GM12878 (cell line): ENCODE measurements around the gene EFHC1. TPM values are rescaled to one million over a fixed set of nuclear protein-coding genes. Genes with fewer than 3 reads are reported as not detected.

Experiments
- ATAC-seq: fragments of 200-7000 bp; cut with Tn5 transposase; 3 replicates; pipeline ENCODE4 v1.9.1; 2020; ENCODE audit warnings: mild to moderate bottlenecking, moderate library complexity
- BruUV-seq: library from RNA; stranded (reverse); fragments of 400-500 nt; replicated peaks from 2 replicates; lab custom pipeline; 2021; lab: Mats Ljungman, UMichigan
- CTCF ChIA-PET: fragments of 300-600 bp; sonication (Branson Sonifier 250); formaldehyde crosslinking; extraction: SDS; loops from one replicate; lab custom pipeline; 2021; ENCODE audit warnings: inconsistent platforms; lab: Yijun Ruan, JAX
- POLR2A ChIA-PET: fragments of 350-600 bp; formaldehyde crosslinking; extraction: SDS; loops from one replicate; lab custom pipeline; 2021; ENCODE audit warnings: inconsistent platforms; lab: Charles Lee
- RAD21 ChIA-PET: fragments of 300-600 bp; sonication (Branson Sonifier 250); formaldehyde crosslinking; loops from one replicate; lab custom pipeline; 2023; ENCODE audit warnings: antibody characterized with exemption; ENCODE audit not compliant: unreplicated experiment; lab: Charles Lee
- SMC1A ChIA-PET: fragments of 300-600 bp; sonication (Branson Sonifier 250); formaldehyde crosslinking; loops from one replicate; lab custom pipeline; 2023; ENCODE audit not compliant: unreplicated experiment, uncharacterized antibody; lab: Charles Lee
- DNase-seq: peaks from one replicate; pipeline ENCODE4 v3.0.0-alpha.2; 2011; ENCODE audit warnings: low read depth, low spot score
- FAIRE-seq: peaks from 3 replicates; lab custom pipeline; 2011; peaks lifted over from hg19 to GRCh38; lab: Jason Lieb, UNC
- H2AFZ ChIP-seq: 2 replicates; pipeline ENCODE4 v1.6.0; 2011; ENCODE audit warnings: low read depth, low read length, control low read depth; ENCODE audit not compliant: control insufficient read depth
- H3K27ac ChIP-seq: 2 replicates; pipeline ENCODE4 v1.5.1; 2011; ENCODE audit warnings: control low read depth; ENCODE audit not compliant: control insufficient read depth, insufficient read depth
- H3K27me3 ChIP-seq, 2 experiments: replicated peaks in 1 of 2; 2 replicates each; pipeline versions ENCODE4 v1.6.0 to v1.6.1; 2011; ENCODE audit warnings: low read length in 1 of 2; ENCODE audit not compliant: control insufficient read depth in 2 of 2, insufficient read depth in 2 of 2
- H3K36me3 ChIP-seq, 2 experiments: 2 replicates each; pipeline ENCODE4 v1.5.1; 2011; ENCODE audit warnings: low read length in 1 of 2; ENCODE audit not compliant: control insufficient read depth in 2 of 2, insufficient read depth in 2 of 2
- H3K4me1 ChIP-seq: 2 replicates; pipeline ENCODE4 v1.6.1; 2011; ENCODE audit warnings: mild to moderate bottlenecking, low read length, moderate library complexity, mixed read lengths; ENCODE audit not compliant: control insufficient read depth, insufficient read depth
- H3K4me2 ChIP-seq: 2 replicates; pipeline ENCODE4 v1.6.0; 2011; ENCODE audit warnings: control low read depth; ENCODE audit not compliant: control insufficient read depth, insufficient read depth
- H3K4me3 ChIP-seq: fragments of 200-600 bp; sonication (generic); 2 replicates; pipeline ENCODE4 v1.5.1; 2016
- H3K79me2 ChIP-seq: 2 replicates; pipeline ENCODE4 v1.6.0; 2011; ENCODE audit warnings: low read length; ENCODE audit not compliant: control insufficient read depth, insufficient read depth
- H3K9ac ChIP-seq: 2 replicates; pipeline ENCODE4 v1.8.0; 2011; ENCODE audit warnings: low read length, control low read depth, mixed read lengths; ENCODE audit not compliant: control insufficient read depth, insufficient read depth
- H3K9me3 ChIP-seq: replicated peaks from 3 replicates; pipeline ENCODE4 v1.5.1; 2011; ENCODE audit warnings: mild to moderate bottlenecking, low read length; ENCODE audit not compliant: control insufficient read depth, insufficient read depth
- H4K20me1 ChIP-seq: 2 replicates; pipeline ENCODE4 v1.6.0; 2011; ENCODE audit not compliant: control insufficient read depth, insufficient read depth
- BCLAF1 ChIP-seq: fragments of 450-650 bp; IDR thresholded peaks from 2 replicates; pipeline ENCODE4 v1.6.1; 2017; ENCODE audit warnings: antibody characterized with exemption, mild to moderate bottlenecking, moderate library complexity
- CBX5 ChIP-seq: sonication (generic); IDR thresholded peaks from 2 replicates; pipeline ENCODE4 v1.6.1; 2016; ENCODE audit warnings: low read depth, moderate library complexity, mild to moderate bottlenecking, inconsistent platforms
- ETV6 ChIP-seq, 2 experiments: fragments of 450-650 bp in 1 of 2; IDR thresholded peaks in 1 of 2; conservative IDR thresholded peaks in 1 of 2; 2 replicates each; pipeline ENCODE4 v1.6.1; 2014; ENCODE audit warnings: antibody characterized with exemption in 1 of 2, borderline replicate concordance in 1 of 2, low read depth in 1 of 2, mild to moderate bottlenecking in 1 of 2, moderate library complexity in 1 of 2
- IRF4 ChIP-seq: IDR thresholded peaks from 2 replicates; pipeline ENCODE4 v1.6.1; 2011; ENCODE audit warnings: low read depth, low read length
- MTA2 ChIP-seq: fragments of 450-650 bp; IDR thresholded peaks from 2 replicates; pipeline ENCODE4 v1.6.1; 2016; ENCODE audit warnings: low read depth, mild to moderate bottlenecking, moderate library complexity
- NRF1 ChIP-seq: conservative IDR thresholded peaks from 2 replicates; pipeline ENCODE4 v1.6.1; 2011; ENCODE audit warnings: mild to moderate bottlenecking, low read depth, low read length, improper control_type of control experiment
- PAX8 ChIP-seq: fragments of 450-650 bp; IDR thresholded peaks from 2 replicates; pipeline ENCODE4 v1.6.1; 2017; ENCODE audit warnings: mild to moderate bottlenecking, moderate library complexity
- PML ChIP-seq: IDR thresholded peaks from 2 replicates; pipeline ENCODE4 v1.6.1; 2012; ENCODE audit warnings: low read length, inconsistent platforms
- RCOR1 ChIP-seq: conservative IDR thresholded peaks from 2 replicates; pipeline ENCODE4 v1.6.1; 2012; ENCODE audit warnings: low read depth, low read length, improper control_type of control experiment
- RELB ChIP-seq: fragments of 450-650 bp; IDR thresholded peaks from 2 replicates; pipeline ENCODE4 v1.6.1; 2017; ENCODE audit warnings: low read depth, mild to moderate bottlenecking, moderate library complexity
- SREBF2 ChIP-seq: IDR thresholded peaks from 2 replicates; pipeline ENCODE4 v1.6.1; 2012; ENCODE audit warnings: mild to moderate bottlenecking, low read length
- TCF12 ChIP-seq: IDR thresholded peaks from 2 replicates; pipeline ENCODE4 v1.6.1; 2011; ENCODE audit warnings: low read depth, mild to moderate bottlenecking, low read length
- ZSCAN29 ChIP-seq: fragments of 450-650 bp; IDR thresholded peaks from 2 replicates; pipeline ENCODE4 v1.6.1; 2017; ENCODE audit warnings: mild to moderate bottlenecking, moderate library complexity
- WGBS: methylation state at CpG from one replicate; pipeline ENCODE4 v1.1.6; 2016; ENCODE audit warnings: low lambda C conversion rate; ENCODE audit not compliant: insufficient replicate concordance, insufficient coverage; ENCODE audit errors: missing lambda C conversion rate; 5-methylcytosine and 5-hydroxymethylcytosine counted together
- in situ Hi-C: fragments of 300-500 bp; cut with MboI; formaldehyde crosslinking; loops from 9 replicates; pipeline ENCODE4 v1.14.3; 2018; ENCODE audit warnings: mixed read lengths
- intact Hi-C: fragments of 100-400 bp; cut with micrococcal nuclease; formaldehyde crosslinking; loops from one replicate; pipeline ENCODE4 v1.14.2; 2022; ENCODE audit not compliant: unreplicated experiment
- polyA plus RNA-seq, 11 experiments: library from polyadenylated mRNA; depleted of rRNA in 4 of 11; unstranded in 6 of 11; stranded (reverse) in 5 of 11; fragments of >200 nt; fragmentation: Nextera tagmentation in 4 of 11; fragmentation: Illumina TruSeq in 1 of 11; extraction: Ambion mirVana in 4 of 11; extraction: Trizol in 1 of 11; gene quantifications; 1 replicate in 1 of 11; 2 replicates in 10 of 11; pipeline versions ENCODE4 v1.2.1 to v1.2.3, GENCODE V29; 2011 to 2016; ENCODE audit warnings: inconsistent platforms in 2 of 11, missing spikeins in 2 of 11, low read depth in 1 of 11
- total RNA-seq, 4 experiments: library from RNA; depleted of rRNA in 3 of 4; stranded (reverse); fragments of >200 nt in 3 of 4; fragmentation: Illumina TruSeq in 1 of 4; extraction: Trizol in 1 of 4; gene quantifications; 2 replicates each; pipeline versions ENCODE4 v1.2.1 to v1.2.3, GENCODE V29; 2013 to 2021

EFHC1 gene
- total and polyA plus RNA-seq, 10 of the 15 experiments (the other 5 are each of a cell fraction or from before 2014, with no cell fraction given) = 5.5 to 14.5 (median 8.8) TPM

- no peak for ATAC-seq
- peaks cover 66% of the 10 kb centered on the region for H3K79me2 ChIP-seq
- no peak overlapping the region for H3K9ac ChIP-seq
- SMC1A ChIA-PET = interaction anchor here (0.7 to 2.9 kb wide), 6 partner anchors 24 to 155 kb away, joined by 3 to 8 read pairs (median 3); no protein-coding TSS in a partner anchor
- H3K27me3 ChIP-seq = no peaks in the 10 kb centered on the region
- H3K4me3 ChIP-seq = peak overlapping the region; percentile 76; the same call in 1 of the 2 replicates
- WGBS = 93% methylated on average over 4 of the region's 4 CpGs
- no peak for DNase-seq
- H2AFZ ChIP-seq = no peak overlapping the region
- BruUV-seq = no TSS peak
- peak overlapping the region; percentile 34; the same call in 1 of the 2 replicates for H3K4me2 ChIP-seq
- TF ChIP-seq TCF12 (no peak), SREBF2 (no peak)
- TF ChIP-seq, all 136 proteins: peak for 0
- Histone ChIP-seq H3K9me3 (no peaks in the 10 kb centered on the region), H3K36me3 (no peaks in the 10 kb centered on the region; a peak in 2 of 4 replicates), H4K20me1 (no peaks in the 10 kb centered on the region), H3K4me1 (peaks cover 30% of the 10 kb centered on the region), H3K27ac (no peak overlapping the region)
- in situ Hi-C loops (loop anchor here (10.0 kb wide), 1 partner anchor 288 kb away; the partner anchor contains the start of gene MCM3), intact Hi-C loops (no loop called here)
- RAD21 ChIA-PET = interaction anchor here (1.0 to 1.2 kb wide), 2 partner anchors 9 to 153 kb away, joined by 3 to 4 read pairs; no protein-coding TSS in a partner anchor
- POLR2A ChIA-PET = no interaction called here
- CTCF ChIA-PET = interaction anchor here (1.5 kb wide), 1 partner anchor 42 kb away, joined by 3 read pairs; no protein-coding TSS in a partner anchor
- FAIRE-seq = no peak
Measured at GRCh38 chr6:52572536-52572935, 152.4 kb downstream of the EFHC1 start.

- ChIA-PET CTCF (interaction anchor here (1.1 to 1.5 kb wide), 2 partner anchors 43 to 154 kb away, joined by 3 read pairs; no protein-coding TSS in a partner anchor), POLR2A (no interaction called here), RAD21 (interaction anchor here (1.0 kb wide), 1 partner anchor 10 kb away, joined by 3 read pairs; no protein-coding TSS in a partner anchor), SMC1A (interaction anchor here (0.9 to 2.9 kb wide), 4 partner anchors 38 to 156 kb away, joined by 3 to 8 read pairs (median 4); no protein-coding TSS in a partner anchor)
- peak overlapping the region; percentile 76 for H3K4me3 ChIP-seq
- intact Hi-C loops = no loop called here
- peaks cover 61% of the 10 kb centered on the region for H3K79me2 ChIP-seq
- no peak overlapping the region for H3K27ac ChIP-seq
- FAIRE-seq (no peak), ATAC-seq (no peak), DNase-seq (no peak)
- no peak overlapping the region for H3K9ac ChIP-seq
- no peaks in the 10 kb centered on the region for H3K9me3 ChIP-seq
- peak overlapping the region; percentile 91 for H3K4me2 ChIP-seq
- H3K27me3 ChIP-seq = no peaks in the 10 kb centered on the region
- H4K20me1 ChIP-seq = no peaks in the 10 kb centered on the region
- H3K36me3 ChIP-seq = no peaks in the 10 kb centered on the region; a peak in 1 of 4 replicates
- peaks cover 30% of the 10 kb centered on the region for H3K4me1 ChIP-seq
- no TSS peak for BruUV-seq
- in situ Hi-C loops = loop anchor here (10.0 kb wide), 1 partner anchor 288 kb away; the partner anchor contains the start of gene MCM3
- WGBS = 87% methylated on average over 2 of the region's 2 CpGs
- no peak overlapping the region for H2AFZ ChIP-seq
- no peak for TF ChIP-seq RCOR1
- no peak for TF ChIP-seq NRF1
- TF ChIP-seq PML = no peak
- no peak for TF ChIP-seq RELB
- TF ChIP-seq MTA2 = no peak
- no peak for TF ChIP-seq BCLAF1
- TF ChIP-seq PAX8 = no peak
- no peak for TF ChIP-seq ZSCAN29
- no peak for TF ChIP-seq CBX5
- TF ChIP-seq ETV6 (conservative IDR thresholded peaks at IDR 0.05 in 1 of 2, IDR thresholded peaks at IDR 0.05 in 1 of 2; ENCODE audit: borderline replicate concordance in 1 of 2, low read depth in 1 of 2) = no peak
- TF ChIP-seq IRF4 = no peak
Measured at GRCh38 chr6:52573295-52573694, 153.2 kb downstream of the EFHC1 start.
